SK-N-SH (cell line): ENCODE data around the gene PRDM5. TPM values are rescaled to one million over a fixed set of nuclear protein-coding genes. Genes with fewer than 3 reads are reported as not detected.

Source experiments
- CTCF ChIA-PET: fragments of 300-600, 350-600 bp; formaldehyde crosslinking; extraction: SDS; loops from one replicate; lab custom pipeline; 2021; lab: Yijun Ruan, JAX
- POLR2A ChIA-PET: fragments of 350-600 bp; sonication (Branson Sonifier 250); formaldehyde crosslinking; extraction: SDS; loops from one replicate; lab custom pipeline; 2020; ENCODE audit warnings: antibody characterized with exemption, inconsistent platforms; lab: Yijun Ruan, JAX
- DNase-seq: peaks from one replicate; pipeline ENCODE4 v3.0.0; 2012
- H2AFZ ChIP-seq: fragments of 200-600 bp; sonication (generic); 2 replicates; pipeline ENCODE4 v1.8.1; 2016; ENCODE audit warnings: antibody characterized with exemption, mild to moderate bottlenecking, low read depth
- H3F3A ChIP-seq: fragments of 200-600 bp; sonication (generic); replicated peaks from 2 replicates; pipeline ENCODE3; 2016; ENCODE audit warnings: antibody characterized with exemption, mild to moderate bottlenecking; ENCODE audit not compliant: insufficient read depth
- H3K27ac ChIP-seq, 2 experiments: fragments of 200-500 bp in 1 of 2; fragments of 200-600 bp in 1 of 2; sonication (Bioruptor generic) in 1 of 2; sonication (generic), shearing (Covaris generic) in 1 of 2; 2 replicates each; pipeline versions ENCODE4 v1.5.1 to v1.6.1; 2014 to 2016; ENCODE audit warnings: low read depth in 2 of 2, inconsistent platforms in 1 of 2, low read length in 1 of 2, mild to moderate bottlenecking in 1 of 2, mixed read lengths in 1 of 2
- H3K27me3 ChIP-seq: fragments of 200-600 bp; sonication (generic), shearing (Covaris generic); 2 replicates; pipeline ENCODE4 v1.6.1; 2016; ENCODE audit warnings: mixed run types; ENCODE audit not compliant: insufficient read depth
- H3K36me3 ChIP-seq, 2 experiments: fragments of 200-500 bp in 1 of 2; fragments of 200-600 bp in 1 of 2; sonication (Bioruptor generic) in 1 of 2; sonication (generic) in 1 of 2; replicated peaks in 1 of 2; 2 replicates each; pipeline versions ENCODE3 to v1.5.1; 2014 to 2016; ENCODE audit warnings: low read length in 1 of 2, mild to moderate bottlenecking in 1 of 2; ENCODE audit not compliant: insufficient read depth in 2 of 2, control insufficient read depth in 1 of 2
- H3K4me1 ChIP-seq, 2 experiments: fragments of 200-500 bp in 1 of 2; fragments of 200-600 bp in 1 of 2; sonication (Bioruptor generic) in 1 of 2; sonication (generic), shearing (Covaris generic) in 1 of 2; 2 replicates each; pipeline versions ENCODE4 v1.5.1 to v1.6.1; 2014 to 2016; ENCODE audit warnings: low read depth in 1 of 2, low read length in 1 of 2, mixed run types in 1 of 2; ENCODE audit not compliant: insufficient read depth in 2 of 2, control insufficient read depth in 1 of 2
- H3K4me2 ChIP-seq: fragments of 200-600 bp; sonication (generic), shearing (Covaris generic); 2 replicates; pipeline ENCODE4 v1.6.1; 2017; ENCODE audit warnings: mixed run types
- H3K4me3 ChIP-seq, 2 experiments: fragments of 200-500 bp in 1 of 2; fragments of 200-600 bp in 1 of 2; sonication (Bioruptor generic) in 1 of 2; sonication (generic), shearing (Covaris generic) in 1 of 2; 2 replicates each; pipeline versions ENCODE4 v1.5.1 to v1.8.1; 2014 to 2016; ENCODE audit warnings: low read depth in 2 of 2, inconsistent platforms in 1 of 2, low read length in 1 of 2, mild to moderate bottlenecking in 1 of 2, mixed read lengths in 1 of 2, moderate library complexity in 1 of 2
- H3K79me2 ChIP-seq: fragments of 200-600 bp; sonication (generic); 2 replicates; pipeline ENCODE4 v1.8.1; 2017; ENCODE audit warnings: mild to moderate bottlenecking; ENCODE audit not compliant: insufficient read depth
- H3K9ac ChIP-seq: fragments of 200-600 bp; sonication (generic); 2 replicates; pipeline ENCODE4 v1.6.1; 2017; ENCODE audit warnings: mixed run types
- H3K9me2 ChIP-seq: fragments of 200-600 bp; sonication (generic); 2 replicates; pipeline ENCODE4 v1.6.1; 2017; ENCODE audit warnings: mixed run types
- H3K9me3 ChIP-seq: fragments of 200-600 bp; sonication (generic); 2 replicates; pipeline ENCODE4 v1.6.1; 2017; ENCODE audit warnings: mixed run types, mild to moderate bottlenecking, moderate library complexity
- H4K20me1 ChIP-seq: fragments of 200-600 bp; sonication (generic); 2 replicates; pipeline ENCODE4 v1.6.1; 2017; ENCODE audit warnings: mild to moderate bottlenecking, mixed run types; ENCODE audit not compliant: insufficient read depth
- EP300 ChIP-seq, 2 experiments: IDR thresholded peaks; 2 replicates each; pipeline versions ENCODE4 v1.4.0 to v1.6.1; 2012; ENCODE audit warnings: borderline replicate concordance in 1 of 2, low read depth in 1 of 2, low read length in 1 of 2
- FOSL2 ChIP-seq: IDR thresholded peaks from 2 replicates; pipeline ENCODE4 v1.4.0; 2012; ENCODE audit warnings: low read depth, mild to moderate bottlenecking, moderate library complexity, borderline replicate concordance
- MEF2A ChIP-seq: IDR thresholded peaks from 2 replicates; pipeline ENCODE4 v1.4.0; 2012; ENCODE audit warnings: low read depth, borderline replicate concordance
- PBX3 ChIP-seq: IDR thresholded peaks from 2 replicates; pipeline ENCODE4; 2012
- RAD21 ChIP-seq: IDR thresholded peaks from 2 replicates; pipeline ENCODE4 v1.6.1; 2012; ENCODE audit warnings: mild to moderate bottlenecking, low read length
- TCF12 ChIP-seq: IDR thresholded peaks from 2 replicates; pipeline ENCODE4 v1.4.0; 2012
- USF1 ChIP-seq: IDR thresholded peaks from 2 replicates; pipeline ENCODE4 v1.4.0; 2012; ENCODE audit warnings: low read depth, borderline replicate concordance
- WGBS: methylation state at CpG from one replicate; pipeline ENCODE4 v1.1.6; 2017; ENCODE audit warnings: low lambda C conversion rate; 5-methylcytosine and 5-hydroxymethylcytosine counted together
- polyA plus RNA-seq, 3 experiments: library from polyadenylated mRNA; depleted of rRNA; stranded (reverse); fragments of >200 nt; gene quantifications; 2 replicates each; pipeline ENCODE4 v1.2.3, GENCODE V29; 2012
- TF ChIP-seq, protein P1 (sequence below): IDR thresholded peaks from 2 replicates; pipeline ENCODE4 v1.6.1; 2012; ENCODE audit warnings: mild to moderate bottlenecking, low read depth, low read length, moderate library complexity

The PRDM5 gene
- polyA plus RNA-seq, 1 of the 3 experiments (the other 2 are of a cell fraction) = 3.8 TPM

DNA sequence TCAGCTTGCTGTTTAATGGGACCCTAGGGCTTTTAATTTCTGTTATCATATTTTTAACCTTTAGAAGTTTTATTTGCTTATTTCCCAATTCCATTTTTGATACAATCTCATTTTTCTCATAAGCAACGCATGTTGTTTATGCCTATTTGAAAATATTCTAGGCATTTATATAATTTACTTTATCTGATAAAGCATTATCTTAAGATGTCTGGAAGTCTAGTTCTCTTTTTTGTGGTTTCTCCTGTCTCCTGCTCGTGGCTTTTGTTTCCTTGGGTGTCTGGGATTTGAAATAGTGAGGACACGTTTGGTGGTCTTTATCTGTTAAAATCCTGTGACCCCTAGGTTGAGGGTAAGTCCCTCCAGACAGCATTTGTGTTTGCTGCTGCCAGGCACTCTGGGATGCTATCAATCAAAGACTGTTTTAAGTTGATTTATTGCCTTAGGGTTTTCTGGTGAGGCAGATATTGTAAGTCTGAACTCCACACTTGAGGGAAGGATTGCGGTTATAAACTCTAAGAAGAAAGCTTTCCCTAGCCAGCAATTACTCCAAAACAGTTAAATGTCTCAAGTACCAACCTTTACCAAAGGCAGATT is 208.0 kb downstream of the PRDM5 start:
- DNase-seq = no peak
- H3K27me3 ChIP-seq = no peaks in the 10 kb centered on the region
- no peaks in the 10 kb centered on the region for H3F3A ChIP-seq
- TF ChIP-seq, protein P1, sequence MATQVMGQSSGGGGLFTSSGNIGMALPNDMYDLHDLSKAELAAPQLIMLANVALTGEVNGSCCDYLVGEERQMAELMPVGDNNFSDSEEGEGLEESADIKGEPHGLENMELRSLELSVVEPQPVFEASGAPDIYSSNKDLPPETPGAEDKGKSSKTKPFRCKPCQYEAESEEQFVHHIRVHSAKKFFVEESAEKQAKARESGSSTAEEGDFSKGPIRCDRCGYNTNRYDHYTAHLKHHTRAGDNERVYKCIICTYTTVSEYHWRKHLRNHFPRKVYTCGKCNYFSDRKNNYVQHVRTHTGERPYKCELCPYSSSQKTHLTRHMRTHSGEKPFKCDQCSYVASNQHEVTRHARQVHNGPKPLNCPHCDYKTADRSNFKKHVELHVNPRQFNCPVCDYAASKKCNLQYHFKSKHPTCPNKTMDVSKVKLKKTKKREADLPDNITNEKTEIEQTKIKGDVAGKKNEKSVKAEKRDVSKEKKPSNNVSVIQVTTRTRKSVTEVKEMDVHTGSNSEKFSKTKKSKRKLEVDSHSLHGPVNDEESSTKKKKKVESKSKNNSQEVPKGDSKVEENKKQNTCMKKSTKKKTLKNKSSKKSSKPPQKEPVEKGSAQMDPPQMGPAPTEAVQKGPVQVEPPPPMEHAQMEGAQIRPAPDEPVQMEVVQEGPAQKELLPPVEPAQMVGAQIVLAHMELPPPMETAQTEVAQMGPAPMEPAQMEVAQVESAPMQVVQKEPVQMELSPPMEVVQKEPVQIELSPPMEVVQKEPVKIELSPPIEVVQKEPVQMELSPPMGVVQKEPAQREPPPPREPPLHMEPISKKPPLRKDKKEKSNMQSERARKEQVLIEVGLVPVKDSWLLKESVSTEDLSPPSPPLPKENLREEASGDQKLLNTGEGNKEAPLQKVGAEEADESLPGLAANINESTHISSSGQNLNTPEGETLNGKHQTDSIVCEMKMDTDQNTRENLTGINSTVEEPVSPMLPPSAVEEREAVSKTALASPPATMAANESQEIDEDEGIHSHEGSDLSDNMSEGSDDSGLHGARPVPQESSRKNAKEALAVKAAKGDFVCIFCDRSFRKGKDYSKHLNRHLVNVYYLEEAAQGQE = no peak
- peak in 1 of 2 experiments; percentile 11; a peak in 1 of 4 replicates for TF ChIP-seq EP300 (IDR thresholded peaks at IDR 0.05; ENCODE audit: borderline replicate concordance in 1 of 2, low read depth in 1 of 2, low read length in 1 of 2)
- peak; percentile 32; the same call in 1 of the 2 replicates for TF ChIP-seq PBX3
- 0 out of 2 replicates have a peak, but pooled peaks have one; percentile 17 for TF ChIP-seq TCF12
- H3K79me2 ChIP-seq = no peaks in the 10 kb centered on the region
- WGBS = 43% methylated on average over 4 of the region's 4 CpGs
- ChIA-PET POLR2A (no interaction called here), CTCF (no interaction called here)
- H3K4me3 ChIP-seq = no peak overlapping the region
- H2AFZ ChIP-seq = no peak overlapping the region
- H3K27ac ChIP-seq = no peak overlapping the region
- H3K9ac ChIP-seq = no peak overlapping the region
- no peaks in the 10 kb centered on the region for H3K9me2 ChIP-seq
- H4K20me1 ChIP-seq = no peaks in the 10 kb centered on the region
- no peak overlapping the region for H3K4me2 ChIP-seq
- no peaks in the 10 kb centered on the region for H3K9me3 ChIP-seq
- no peaks in the 10 kb centered on the region; a peak in 2 of 4 replicates for H3K4me1 ChIP-seq
- H3K36me3 ChIP-seq = peaks cover 0 to 3% of the 10 kb centered on the region in 2 experiments

DNA sequence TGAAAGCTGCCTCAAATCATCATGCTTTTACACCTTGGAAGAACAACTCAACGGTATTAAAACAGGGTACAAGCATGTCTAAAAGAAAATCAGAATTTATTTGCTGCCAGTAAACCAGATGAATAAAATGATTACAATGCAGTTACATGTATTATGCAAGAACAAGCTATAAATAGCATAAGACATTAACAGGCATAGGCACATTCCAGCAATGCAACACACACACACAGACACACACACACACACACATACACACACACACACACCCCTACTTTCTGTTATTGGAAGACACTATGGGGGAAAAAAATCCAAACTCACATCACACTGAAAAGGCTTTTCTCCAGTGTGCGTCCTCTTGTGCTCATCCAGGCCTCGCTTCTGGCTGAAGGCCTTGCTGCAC is 212.5 kb downstream of the PRDM5 start:
- Histone ChIP-seq H3K36me3 (no peaks in the 10 kb centered on the region), H3K27ac (no peak overlapping the region), H3K9me3 (no peaks in the 10 kb centered on the region), H2AFZ (no peak overlapping the region), H3K4me1 (no peaks in the 10 kb centered on the region; a peak in 1 of 4 replicates), H3K9ac (no peak overlapping the region), H3K9me2 (no peaks in the 10 kb centered on the region), H3K79me2 (no peaks in the 10 kb centered on the region), H3K4me3 (no peak overlapping the region), H4K20me1 (no peaks in the 10 kb centered on the region), H3K27me3 (no peaks in the 10 kb centered on the region), H3K4me2 (no peak overlapping the region), H3F3A (no peaks in the 10 kb centered on the region)
- TF ChIP-seq USF1 = no peak
- TF ChIP-seq RAD21 = no peak
- 0 out of 2 replicates have a peak, but pooled peaks have one; percentile 20 for TF ChIP-seq MEF2A
- no peak for TF ChIP-seq FOSL2
- no peak for DNase-seq
- WGBS = 86% methylated on average over 3 of the region's 3 CpGs
- CTCF ChIA-PET = no interaction called here
- POLR2A ChIA-PET = no interaction called here
